ENCODE results near the gene CCDC178.

CCDC178 gene

DNA sequence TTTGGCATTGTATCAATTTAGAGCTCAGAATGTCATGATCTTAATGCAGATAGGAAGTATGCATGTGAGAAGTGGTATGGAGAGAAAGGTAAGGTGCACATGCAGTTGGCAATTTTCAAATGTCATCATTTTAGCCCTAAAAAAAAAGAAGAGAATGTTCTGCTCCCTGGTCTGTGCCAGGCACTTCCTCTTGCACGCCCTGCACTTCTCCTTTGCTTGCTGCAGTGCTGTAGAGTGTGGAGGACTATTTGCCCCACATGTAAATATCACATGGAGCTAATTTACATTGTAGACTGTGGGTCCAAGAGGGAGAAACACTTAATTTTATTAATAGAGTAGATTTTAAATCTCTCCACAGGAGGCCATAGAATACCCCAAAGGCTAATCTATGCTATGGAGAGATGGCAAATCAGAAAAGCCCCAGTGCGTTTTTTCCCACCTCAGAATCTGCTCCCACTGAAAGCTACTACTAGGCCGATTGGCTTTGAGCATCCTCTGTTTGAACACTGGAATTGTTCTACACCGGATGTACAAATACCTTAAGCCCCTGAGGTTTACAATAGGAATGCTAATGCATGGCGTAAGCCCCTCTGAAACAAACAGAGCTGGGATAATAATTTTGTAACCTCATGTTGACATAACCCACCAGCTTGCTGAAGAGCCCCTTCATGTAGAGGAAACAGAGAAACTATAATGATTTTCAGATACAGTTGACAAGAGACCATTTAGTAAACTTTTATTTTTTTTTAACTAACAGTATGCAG, 530.5 kb downstream of the CCDC178 start:
- CTCF ChIA-PET = interaction anchor here (0.6 to 1.2 kb wide), 4 partner anchors 8 to 31 kb away, joined by 3 read pairs; no protein-coding TSS in a partner anchor
- no peak for DNase-seq (ENCODE audit: extremely low spot score)
- POLR2A ChIA-PET = no interaction called here
- TF ChIP-seq, protein P1, sequence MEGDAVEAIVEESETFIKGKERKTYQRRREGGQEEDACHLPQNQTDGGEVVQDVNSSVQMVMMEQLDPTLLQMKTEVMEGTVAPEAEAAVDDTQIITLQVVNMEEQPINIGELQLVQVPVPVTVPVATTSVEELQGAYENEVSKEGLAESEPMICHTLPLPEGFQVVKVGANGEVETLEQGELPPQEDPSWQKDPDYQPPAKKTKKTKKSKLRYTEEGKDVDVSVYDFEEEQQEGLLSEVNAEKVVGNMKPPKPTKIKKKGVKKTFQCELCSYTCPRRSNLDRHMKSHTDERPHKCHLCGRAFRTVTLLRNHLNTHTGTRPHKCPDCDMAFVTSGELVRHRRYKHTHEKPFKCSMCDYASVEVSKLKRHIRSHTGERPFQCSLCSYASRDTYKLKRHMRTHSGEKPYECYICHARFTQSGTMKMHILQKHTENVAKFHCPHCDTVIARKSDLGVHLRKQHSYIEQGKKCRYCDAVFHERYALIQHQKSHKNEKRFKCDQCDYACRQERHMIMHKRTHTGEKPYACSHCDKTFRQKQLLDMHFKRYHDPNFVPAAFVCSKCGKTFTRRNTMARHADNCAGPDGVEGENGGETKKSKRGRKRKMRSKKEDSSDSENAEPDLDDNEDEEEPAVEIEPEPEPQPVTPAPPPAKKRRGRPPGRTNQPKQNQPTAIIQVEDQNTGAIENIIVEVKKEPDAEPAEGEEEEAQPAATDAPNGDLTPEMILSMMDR (IDR thresholded peaks at IDR 0.05; ENCODE audit: control extremely low read depth, extremely low read depth, low read depth, missing control alignments) = no peak

DNA sequence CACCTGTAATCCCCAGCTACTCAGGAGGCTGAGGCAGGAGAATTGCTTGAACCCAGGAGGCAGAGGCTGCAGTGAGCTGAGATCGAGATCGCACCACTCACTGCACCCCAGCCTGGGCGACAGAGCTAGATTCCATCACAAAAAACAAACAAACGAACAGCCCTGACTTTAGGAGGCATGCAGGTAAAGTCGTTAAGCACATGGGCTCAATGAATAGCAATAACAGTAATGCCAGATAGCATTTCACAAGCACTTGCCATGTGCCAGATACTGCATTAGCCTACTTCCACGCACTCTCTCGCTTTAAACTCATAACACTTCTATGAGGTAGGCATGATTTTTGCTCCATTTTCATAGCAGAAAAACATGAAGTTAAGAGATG, 532.1 kb downstream of the CCDC178 start:
- ChIA-PET CTCF (interaction anchor here (0.7 kb wide), 1 partner anchor 39 kb away, joined by 3 read pairs; no protein-coding TSS in a partner anchor), POLR2A (no interaction called here)
- TF ChIP-seq, protein P1 (IDR thresholded peaks at IDR 0.05; ENCODE audit: control extremely low read depth, extremely low read depth, low read depth, missing control alignments) = no peak
- DNase-seq (ENCODE audit: extremely low spot score) = no peak

DNA sequence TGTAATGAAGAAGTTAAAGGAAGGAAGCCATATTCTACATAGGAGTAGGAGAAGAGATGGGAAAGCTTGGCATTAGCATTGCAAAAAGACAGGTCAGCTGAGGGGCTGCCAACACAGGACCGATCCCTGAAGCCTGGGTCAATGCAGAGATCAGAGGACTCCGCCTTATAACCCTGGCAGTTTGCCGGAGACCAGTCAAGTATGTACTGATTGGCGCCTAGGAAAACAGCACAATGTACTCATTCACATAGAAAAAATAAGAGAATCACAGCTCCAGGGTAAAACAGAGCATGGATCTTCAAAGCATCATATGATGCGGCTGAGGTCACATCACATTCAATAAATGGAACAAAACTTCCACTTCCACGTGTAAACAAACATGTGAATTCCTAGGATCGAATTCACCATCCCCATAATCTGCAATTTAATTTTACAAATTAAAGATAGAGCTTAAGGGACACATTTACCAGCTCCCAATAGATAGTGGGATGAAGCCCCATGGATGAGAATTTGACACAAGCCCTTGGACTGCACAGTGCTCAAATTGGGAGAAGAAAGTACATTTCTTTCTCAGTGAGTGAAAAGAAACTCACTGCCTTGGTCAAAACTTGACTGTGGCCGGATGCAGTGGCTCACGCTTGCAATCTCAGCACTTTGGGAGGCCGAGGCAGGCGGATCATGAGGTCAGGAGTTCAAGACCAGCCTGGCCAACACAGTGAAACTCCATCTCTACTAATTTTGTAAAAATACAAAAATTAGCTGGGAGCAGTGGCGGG, 532.7 kb downstream of the CCDC178 start:
- TF ChIP-seq, protein P1 (IDR thresholded peaks at IDR 0.05; ENCODE audit: control extremely low read depth, extremely low read depth, low read depth, missing control alignments) = no peak
- ChIA-PET CTCF (interaction anchor here (0.7 to 1.2 kb wide), 2 partner anchors 26 to 39 kb away, joined by 3 read pairs; no protein-coding TSS in a partner anchor), POLR2A (no interaction called here)
- no peak for DNase-seq (ENCODE audit: extremely low spot score)

DNA sequence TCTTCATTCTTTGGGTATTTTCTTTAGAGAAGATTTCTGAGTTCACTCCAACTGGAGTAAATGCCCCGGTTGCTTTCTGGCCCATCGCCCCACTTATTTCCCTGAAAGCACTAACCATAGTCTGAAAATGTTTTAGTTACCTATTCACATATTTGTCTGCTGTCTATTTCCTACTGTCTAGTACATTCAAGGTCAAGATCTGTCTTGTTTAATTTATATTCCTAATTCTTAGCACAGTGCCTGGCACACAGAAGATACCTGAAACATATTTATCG, 533.3 kb downstream of the CCDC178 start:
- POLR2A ChIA-PET = no interaction called here
- CTCF ChIA-PET = interaction anchor here (1.2 kb wide), 1 partner anchor 26 kb away, joined by 3 read pairs; no protein-coding TSS in a partner anchor
- TF ChIP-seq, protein P1 (IDR thresholded peaks at IDR 0.05; ENCODE audit: control extremely low read depth, extremely low read depth, low read depth, missing control alignments) = no peak
- no peak for DNase-seq (ENCODE audit: extremely low spot score)

DNA sequence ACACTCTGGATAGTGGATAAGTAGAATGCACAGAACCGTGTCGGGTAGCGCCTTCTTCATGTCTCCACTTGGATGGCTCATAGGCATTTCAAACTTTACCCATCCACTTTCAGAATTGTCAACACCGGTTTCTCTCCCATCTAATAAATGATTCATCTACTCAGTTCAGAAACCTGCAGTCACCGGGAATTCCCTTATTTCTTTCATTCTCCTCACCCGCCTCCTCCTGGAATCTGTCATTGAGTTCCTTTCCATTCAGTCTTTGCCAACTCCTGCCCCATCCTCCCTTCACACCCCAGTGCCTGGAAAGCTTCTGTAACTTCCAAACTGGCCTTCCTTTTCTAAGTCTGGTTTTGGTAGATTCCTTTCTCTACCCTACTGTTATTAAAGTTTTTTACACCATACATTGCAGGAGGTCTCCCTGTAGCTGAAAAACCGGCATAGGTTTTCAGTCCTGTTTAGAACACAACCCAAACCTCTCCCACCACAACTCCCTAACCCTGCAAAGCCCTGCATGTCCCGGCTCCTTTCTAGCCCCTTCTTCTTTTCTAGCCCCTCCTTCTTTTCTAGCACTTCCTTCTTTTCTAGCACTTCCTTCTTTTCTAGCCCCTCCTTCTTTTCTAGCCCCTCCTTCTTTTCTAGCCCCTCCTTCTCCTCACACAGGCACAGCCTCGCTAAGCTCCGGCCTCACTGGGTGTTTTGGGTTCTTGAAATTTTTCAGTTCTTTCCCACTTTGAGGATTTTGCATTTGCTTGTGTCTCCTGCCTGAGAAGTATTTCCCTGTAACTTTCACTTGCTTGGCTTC, 533.8 kb downstream of the CCDC178 start:
- CTCF ChIA-PET = interaction anchor here (1.2 kb wide), 1 partner anchor 27 kb away, joined by 3 read pairs; no protein-coding TSS in a partner anchor
- DNase-seq (ENCODE audit: extremely low spot score) = no peak
- TF ChIP-seq, protein P1 (IDR thresholded peaks at IDR 0.05; ENCODE audit: control extremely low read depth, extremely low read depth, low read depth, missing control alignments) = no peak
- POLR2A ChIA-PET = no interaction called here

DNA sequence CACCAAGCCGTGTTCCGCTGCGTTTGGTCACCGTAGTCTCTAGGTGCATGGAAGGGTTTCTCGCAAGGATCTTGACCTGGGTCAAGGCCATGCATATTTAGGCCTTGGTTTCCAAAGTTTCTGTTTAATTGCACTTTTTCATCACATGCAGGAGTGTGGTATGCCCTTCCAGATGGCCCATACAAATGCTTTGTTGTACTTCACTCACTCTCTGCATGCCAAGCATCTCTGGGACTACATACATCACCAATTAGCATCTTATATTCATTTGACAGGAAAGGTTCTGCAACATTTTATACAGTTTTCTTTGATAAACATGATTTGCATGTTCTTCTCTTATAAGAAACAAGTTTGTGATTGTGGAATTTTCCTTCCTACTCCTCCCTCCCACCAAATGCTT, 534.9 kb downstream of the CCDC178 start:
- CTCF ChIA-PET = no interaction called here
- POLR2A ChIA-PET = no interaction called here
- TF ChIP-seq, protein P1 (IDR thresholded peaks at IDR 0.05; ENCODE audit: control extremely low read depth, extremely low read depth, low read depth, missing control alignments) = no peak
- no peak for DNase-seq (ENCODE audit: extremely low spot score)

All from GM10248 (cell line).